AG09309 (cell line): ENCODE results near the gene NTNG1.

Source experiments
- DNase-seq: peaks from one replicate; pipeline ENCODE4 v3.0.0-alpha.2; 2010; ENCODE audit warnings: low read depth
- H3K4me3 ChIP-seq: 2 replicates; pipeline ENCODE4 v1.5.1; 2011; ENCODE audit warnings: mild to moderate bottlenecking, low read depth, low read length, moderate library complexity; ENCODE audit not compliant: control insufficient read depth
- TF ChIP-seq, protein P1 (sequence below): IDR thresholded peaks from 2 replicates; pipeline ENCODE4 v1.5.1; 2011; ENCODE audit warnings: mild to moderate bottlenecking, low read depth, low read length, inconsistent platforms; ENCODE audit not compliant: insufficient read depth, control insufficient read depth; ENCODE audit errors: missing control alignments

Gene NTNG1

DNA sequence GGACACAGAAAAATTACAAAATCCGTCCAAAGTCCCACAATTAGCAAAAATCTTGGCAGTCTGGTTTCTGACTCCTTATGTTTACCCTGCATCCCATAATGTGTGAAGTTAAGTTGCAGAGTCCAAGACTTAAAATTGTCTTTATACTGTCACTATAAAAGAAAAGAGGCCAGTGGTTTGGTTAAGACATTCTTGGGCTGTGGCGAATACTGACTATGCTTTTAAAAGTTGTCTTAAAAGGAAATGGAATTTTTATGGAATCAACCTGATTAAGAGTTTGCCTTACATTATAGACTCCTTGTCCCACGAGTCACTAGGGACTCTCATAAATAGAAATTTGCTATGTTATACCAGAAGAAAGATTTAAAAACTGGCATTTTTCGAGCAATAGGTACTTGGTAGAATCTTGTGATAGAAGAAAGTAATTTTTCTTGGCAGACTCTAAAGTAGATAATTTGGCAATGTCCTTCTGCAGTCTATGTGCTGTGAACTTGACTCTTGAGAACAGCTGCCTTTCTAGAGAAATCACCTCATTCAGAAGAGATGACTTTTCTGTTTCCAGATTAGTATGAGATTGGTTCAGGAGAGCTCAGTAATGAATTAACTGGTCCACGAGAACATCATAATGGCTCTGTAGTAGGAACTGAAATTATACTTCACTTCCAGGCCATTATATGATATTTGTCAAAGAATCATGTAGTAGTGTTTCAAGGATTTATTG, 31.8 kb downstream of the NTNG1 start:
- TF ChIP-seq, protein P1, sequence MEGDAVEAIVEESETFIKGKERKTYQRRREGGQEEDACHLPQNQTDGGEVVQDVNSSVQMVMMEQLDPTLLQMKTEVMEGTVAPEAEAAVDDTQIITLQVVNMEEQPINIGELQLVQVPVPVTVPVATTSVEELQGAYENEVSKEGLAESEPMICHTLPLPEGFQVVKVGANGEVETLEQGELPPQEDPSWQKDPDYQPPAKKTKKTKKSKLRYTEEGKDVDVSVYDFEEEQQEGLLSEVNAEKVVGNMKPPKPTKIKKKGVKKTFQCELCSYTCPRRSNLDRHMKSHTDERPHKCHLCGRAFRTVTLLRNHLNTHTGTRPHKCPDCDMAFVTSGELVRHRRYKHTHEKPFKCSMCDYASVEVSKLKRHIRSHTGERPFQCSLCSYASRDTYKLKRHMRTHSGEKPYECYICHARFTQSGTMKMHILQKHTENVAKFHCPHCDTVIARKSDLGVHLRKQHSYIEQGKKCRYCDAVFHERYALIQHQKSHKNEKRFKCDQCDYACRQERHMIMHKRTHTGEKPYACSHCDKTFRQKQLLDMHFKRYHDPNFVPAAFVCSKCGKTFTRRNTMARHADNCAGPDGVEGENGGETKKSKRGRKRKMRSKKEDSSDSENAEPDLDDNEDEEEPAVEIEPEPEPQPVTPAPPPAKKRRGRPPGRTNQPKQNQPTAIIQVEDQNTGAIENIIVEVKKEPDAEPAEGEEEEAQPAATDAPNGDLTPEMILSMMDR = no peak
- H3K4me3 ChIP-seq = no peak overlapping the region
- DNase-seq = no peak

DNA sequence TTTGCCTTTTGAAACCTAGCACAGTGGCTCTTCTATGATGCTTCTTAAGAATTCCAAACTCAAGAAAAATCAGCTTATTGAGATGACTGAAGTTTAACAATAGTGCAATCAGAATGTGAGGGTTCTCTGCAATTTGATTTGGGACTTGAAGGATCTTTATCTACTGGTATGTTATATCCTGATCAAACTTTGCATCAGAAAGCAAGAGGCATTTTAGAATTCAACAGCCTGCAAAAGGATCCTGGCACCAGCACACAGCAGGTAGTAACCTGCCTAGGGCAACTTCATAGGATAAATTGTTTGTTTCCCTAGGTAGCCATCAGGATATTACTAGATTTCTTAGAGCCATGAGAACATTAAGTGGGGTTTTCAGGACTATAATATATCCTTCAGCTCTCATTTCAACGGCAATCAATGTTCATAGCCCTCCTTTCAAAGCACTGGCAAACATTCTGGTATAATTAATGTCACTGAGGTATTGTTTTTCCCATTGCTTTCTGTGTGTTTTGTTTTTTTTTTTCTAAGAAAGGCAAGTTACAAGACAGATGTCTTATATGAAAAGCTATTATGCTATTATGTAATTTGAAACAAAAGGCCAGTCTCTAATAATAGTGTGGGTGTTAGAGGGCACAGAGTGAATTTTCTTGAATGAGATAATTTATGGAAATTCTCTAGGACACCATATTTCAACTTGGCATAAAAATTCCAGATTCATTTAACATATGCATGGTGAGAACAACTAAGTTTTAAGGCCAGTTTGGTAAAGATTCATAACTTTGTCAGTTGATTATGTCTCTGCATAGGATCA, 34.5 kb downstream of the NTNG1 start:
- H3K4me3 ChIP-seq = no peak overlapping the region
- DNase-seq = no peak
- TF ChIP-seq, protein P1 = no peak

DNA sequence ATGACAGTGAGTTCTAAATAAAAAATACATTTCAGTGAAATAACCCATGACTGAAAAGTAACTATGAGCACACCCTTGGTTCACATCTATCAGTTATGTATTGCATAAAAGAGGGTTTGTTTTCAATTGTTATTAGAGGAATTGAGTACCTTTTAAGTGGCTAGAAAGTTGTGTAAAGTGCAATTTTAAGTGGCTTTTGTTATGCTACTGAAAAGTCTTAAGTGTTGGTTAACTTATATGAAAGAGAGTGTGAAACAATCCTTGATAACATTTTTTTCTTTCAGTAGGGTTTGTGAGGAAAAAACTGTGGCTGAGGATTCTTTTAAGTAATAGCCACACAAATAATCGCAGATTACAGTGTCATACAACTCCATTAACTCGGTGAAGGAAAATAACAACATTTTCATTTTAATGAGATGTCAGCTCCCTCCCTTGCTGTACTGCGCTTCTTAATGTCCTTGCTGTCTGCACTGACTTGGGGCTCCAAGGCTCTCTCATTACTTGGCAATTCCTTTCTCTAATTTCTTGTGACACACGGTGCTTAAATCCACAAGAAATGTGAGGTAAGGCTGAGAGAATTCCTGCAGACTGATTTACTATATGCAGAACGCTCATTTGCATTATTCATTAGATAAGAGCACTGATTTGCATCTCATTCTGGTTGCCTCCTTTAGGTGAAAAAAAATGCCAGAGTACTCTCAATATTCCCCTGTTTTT, 40.6 kb downstream of the NTNG1 start:
- TF ChIP-seq, protein P1 = no peak
- H3K4me3 ChIP-seq = no peak overlapping the region
- DNase-seq = no peak

DNA sequence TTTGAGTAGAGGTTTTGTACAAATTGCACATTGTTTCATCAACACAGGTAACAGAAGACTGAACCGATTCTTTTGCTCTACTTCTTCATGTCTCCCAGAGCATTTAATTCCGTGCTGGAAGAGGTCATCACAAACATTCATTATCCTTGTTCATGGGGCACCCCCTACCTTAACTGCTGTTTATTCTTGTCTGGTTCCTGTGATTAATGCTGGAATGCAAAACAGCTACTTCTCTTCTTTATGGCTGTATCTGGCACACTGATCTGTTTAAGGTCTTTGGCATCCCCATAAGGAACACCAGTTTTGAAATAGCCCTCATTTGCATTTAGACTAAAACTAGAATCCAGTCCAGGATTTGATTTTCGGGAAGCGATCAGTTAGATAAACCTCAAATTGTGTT, 42.2 kb downstream of the NTNG1 start:
- H3K4me3 ChIP-seq = no peak overlapping the region
- DNase-seq = no peak
- TF ChIP-seq, protein P1 = no peak

DNA sequence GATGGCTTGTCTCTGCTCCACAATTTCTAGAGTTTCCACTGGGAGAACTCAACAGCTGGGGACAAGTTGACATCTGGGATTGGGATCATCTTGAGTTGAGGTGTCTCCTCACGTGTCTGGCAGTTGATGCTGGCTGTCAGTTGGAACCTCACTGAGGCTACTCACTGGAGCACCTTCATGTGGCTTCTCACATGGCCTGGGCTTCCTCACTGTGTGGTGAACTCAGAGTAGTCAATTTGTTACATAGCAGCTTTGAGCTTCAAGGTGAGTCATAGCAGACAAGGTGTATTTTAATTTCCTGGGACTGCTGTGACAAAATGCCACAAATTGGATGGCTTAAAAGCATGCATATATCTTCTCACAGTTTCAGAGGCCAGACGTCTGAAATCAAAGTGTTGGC, 44.0 kb downstream of the NTNG1 start:
- no peak for DNase-seq
- no peak overlapping the region for H3K4me3 ChIP-seq
- TF ChIP-seq, protein P1 = no peak

DNA sequence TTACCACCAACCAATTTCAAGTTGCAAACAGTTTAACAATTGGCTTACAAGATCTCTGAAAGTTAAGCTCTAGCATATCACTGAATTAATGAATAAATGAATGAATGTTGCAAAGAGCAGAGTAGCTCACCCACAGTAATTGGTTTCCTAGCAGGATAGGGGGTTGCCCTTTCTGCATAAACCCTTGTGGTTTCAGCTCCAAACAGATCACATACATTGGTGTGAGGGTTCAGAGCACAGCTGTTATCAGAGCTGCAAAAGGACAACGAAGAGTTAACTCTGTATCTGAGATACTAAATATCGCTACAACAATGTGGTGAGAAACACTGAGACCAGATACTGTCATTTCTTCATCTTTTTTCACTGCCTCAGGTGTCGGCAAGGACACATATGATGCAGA, 46.6 kb downstream of the NTNG1 start:
- DNase-seq = no peak
- TF ChIP-seq, protein P1 = no peak
- H3K4me3 ChIP-seq = no peak overlapping the region
